HepG2 (cell line): Measurements from ENCODE around the gene ZBTB26. TPM values are rescaled to one million over a fixed set of nuclear protein-coding genes. Genes with fewer than 3 reads are reported as not detected.

Experiments used
- CBX2 ChIP-seq, 2 experiments: fragments of 200-600 bp in 1 of 2; sonication (generic); formaldehyde crosslinking in 1 of 2; IDR thresholded peaks; 2 replicates each; pipeline versions ENCODE4 v1.7.0 to v1.8.1; 2018 to 2022; ENCODE audit warnings: low read depth in 2 of 2, low read length in 1 of 2, mild to moderate bottlenecking in 1 of 2, missing genetic modification reagents in 1 of 2
- ZNF430 ChIP-seq: sonication (generic); formaldehyde crosslinking; IDR thresholded peaks from 2 replicates; pipeline ENCODE4 v1.9.0; 2021; ENCODE audit warnings: mild to moderate bottlenecking, missing genetic modification reagents
- ZNF703 ChIP-seq: sonication (generic); formaldehyde crosslinking; IDR thresholded peaks from 2 replicates; pipeline ENCODE4 v1.5.1; 2020; ENCODE audit warnings: missing genetic modification reagents, mild to moderate bottlenecking, moderate library complexity, borderline replicate concordance
- ZNF775 ChIP-seq: sonication (generic); formaldehyde crosslinking; IDR thresholded peaks from 2 replicates; pipeline ENCODE4 v1.4.0; 2020; ENCODE audit warnings: missing genetic modification reagents, mild to moderate bottlenecking, moderate library complexity, borderline replicate concordance
- polyA plus RNA-seq, 8 experiments: library from polyadenylated mRNA; depleted of rRNA in 3 of 8; stranded (reverse) in 7 of 8; unstranded in 1 of 8; fragments of >200 nt; fragmentation: Illumina TruSeq in 4 of 8; extraction: Trizol in 4 of 8; gene quantifications; 2 replicates each; pipeline versions ENCODE4 v1.2.1 to v1.2.3, GENCODE V29; 2011 to 2016; ENCODE audit warnings: low read depth in 4 of 8, missing spikeins in 1 of 8, mixed read lengths in 1 of 8; ENCODE audit not compliant: insufficient read depth in 1 of 8
- total RNA-seq, 5 experiments: library from RNA; depleted of rRNA; stranded (reverse); fragments of >200 nt; fragmentation: Illumina TruSeq; extraction: Trizol; gene quantifications; 2 replicates each; pipeline ENCODE4 v1.2.3, GENCODE V29; 2016; ENCODE audit warnings: low read depth in 1 of 5
- TF ChIP-seq, protein P1 (sequence below): sonication (generic); formaldehyde crosslinking; IDR thresholded peaks from 2 replicates; pipeline ENCODE4 v1.4.0; 2020; ENCODE audit warnings: missing genetic modification reagents
- TF ChIP-seq, protein P2 (sequence below): sonication (generic); formaldehyde crosslinking; IDR thresholded peaks from 2 replicates; pipeline ENCODE4 v1.4.0; 2020; ENCODE audit warnings: mild to moderate bottlenecking, missing genetic modification reagents
- TF ChIP-seq, protein P3 (sequence below): sonication (generic); formaldehyde crosslinking; IDR thresholded peaks from 2 replicates; pipeline ENCODE4 v1.4.0; 2020; ENCODE audit warnings: missing genetic modification reagents, borderline replicate concordance
- TF ChIP-seq, protein P4 (sequence below): sonication (generic); formaldehyde crosslinking; conservative IDR thresholded peaks from 2 replicates; pipeline ENCODE4 v1.4.0; 2020; ENCODE audit warnings: missing genetic modification reagents
- TF ChIP-seq, protein P5 (sequence below): sonication (generic); formaldehyde crosslinking; IDR thresholded peaks from 2 replicates; pipeline ENCODE4 v1.4.0; 2020; ENCODE audit warnings: missing genetic modification reagents, borderline replicate concordance
- TF ChIP-seq, protein P6 (sequence below): sonication (generic); formaldehyde crosslinking; conservative IDR thresholded peaks from 2 replicates; pipeline ENCODE4 v1.8.1; 2023; ENCODE audit warnings: missing genetic modification reagents

Gene ZBTB26
- total and polyA plus RNA-seq, 2 of the 13 experiments (the other 11 are each of a cell fraction or from before 2014, with no cell fraction given): 4.5 to 8.6 TPM

DNA sequence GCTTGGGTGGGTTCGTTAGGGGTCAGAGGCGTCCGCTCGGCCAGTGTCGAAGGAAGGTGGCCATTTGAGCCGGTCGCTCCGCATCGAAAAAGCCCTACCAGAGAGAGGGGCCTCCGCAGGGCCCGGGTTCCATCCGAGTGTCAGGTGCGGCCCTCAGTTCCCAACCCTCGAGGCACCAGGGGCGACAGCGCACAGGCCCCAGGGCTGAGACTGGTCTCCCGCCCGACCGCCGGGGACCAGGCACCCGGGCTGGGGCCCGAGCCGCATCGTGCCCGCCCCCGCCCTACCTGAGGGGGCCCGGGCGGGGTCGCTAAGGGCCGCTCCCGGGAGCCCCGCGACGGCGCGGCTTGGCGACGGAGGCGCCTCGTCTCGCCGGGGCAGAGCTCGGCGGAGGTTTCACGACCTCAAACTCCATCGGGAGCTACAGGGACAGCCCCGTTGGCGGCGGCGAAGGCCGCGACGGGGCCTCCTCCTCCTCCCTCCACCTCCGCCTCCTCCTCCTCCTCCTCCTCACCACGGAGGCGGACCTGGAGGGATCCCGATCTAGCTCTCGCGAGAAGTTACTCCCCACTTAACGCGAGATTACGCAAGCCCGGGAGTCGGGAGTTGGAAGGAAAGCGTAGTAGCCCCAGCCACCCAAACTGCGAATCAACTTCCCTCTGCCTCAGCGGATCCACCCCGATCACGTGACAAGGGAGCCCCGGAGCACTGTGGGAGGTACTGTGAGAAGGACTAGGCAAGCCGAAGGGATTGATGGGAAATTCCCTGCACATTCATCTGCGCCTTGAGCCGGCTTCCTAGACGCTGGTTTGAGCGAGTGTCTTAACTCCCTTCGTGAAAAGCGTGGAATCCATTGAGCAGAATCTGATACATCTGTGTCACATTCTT lies 26.2 kb downstream of the ZBTB26 start, which contains the start of gene RC3H2 (continued):
- TF ChIP-seq, protein P1, sequence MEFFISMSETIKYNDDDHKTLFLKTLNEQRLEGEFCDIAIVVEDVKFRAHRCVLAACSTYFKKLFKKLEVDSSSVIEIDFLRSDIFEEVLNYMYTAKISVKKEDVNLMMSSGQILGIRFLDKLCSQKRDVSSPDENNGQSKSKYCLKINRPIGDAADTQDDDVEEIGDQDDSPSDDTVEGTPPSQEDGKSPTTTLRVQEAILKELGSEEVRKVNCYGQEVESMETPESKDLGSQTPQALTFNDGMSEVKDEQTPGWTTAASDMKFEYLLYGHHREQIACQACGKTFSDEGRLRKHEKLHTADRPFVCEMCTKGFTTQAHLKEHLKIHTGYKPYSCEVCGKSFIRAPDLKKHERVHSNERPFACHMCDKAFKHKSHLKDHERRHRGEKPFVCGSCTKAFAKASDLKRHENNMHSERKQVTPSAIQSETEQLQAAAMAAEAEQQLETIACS (CRISPR knock-in tag): no peak
- TF ChIP-seq, protein P2, sequence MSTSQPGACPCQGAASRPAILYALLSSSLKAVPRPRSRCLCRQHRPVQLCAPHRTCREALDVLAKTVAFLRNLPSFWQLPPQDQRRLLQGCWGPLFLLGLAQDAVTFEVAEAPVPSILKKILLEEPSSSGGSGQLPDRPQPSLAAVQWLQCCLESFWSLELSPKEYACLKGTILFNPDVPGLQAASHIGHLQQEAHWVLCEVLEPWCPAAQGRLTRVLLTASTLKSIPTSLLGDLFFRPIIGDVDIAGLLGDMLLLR: no peak; the same call in 1 of the 2 replicates
- TF ChIP-seq, protein P3, sequence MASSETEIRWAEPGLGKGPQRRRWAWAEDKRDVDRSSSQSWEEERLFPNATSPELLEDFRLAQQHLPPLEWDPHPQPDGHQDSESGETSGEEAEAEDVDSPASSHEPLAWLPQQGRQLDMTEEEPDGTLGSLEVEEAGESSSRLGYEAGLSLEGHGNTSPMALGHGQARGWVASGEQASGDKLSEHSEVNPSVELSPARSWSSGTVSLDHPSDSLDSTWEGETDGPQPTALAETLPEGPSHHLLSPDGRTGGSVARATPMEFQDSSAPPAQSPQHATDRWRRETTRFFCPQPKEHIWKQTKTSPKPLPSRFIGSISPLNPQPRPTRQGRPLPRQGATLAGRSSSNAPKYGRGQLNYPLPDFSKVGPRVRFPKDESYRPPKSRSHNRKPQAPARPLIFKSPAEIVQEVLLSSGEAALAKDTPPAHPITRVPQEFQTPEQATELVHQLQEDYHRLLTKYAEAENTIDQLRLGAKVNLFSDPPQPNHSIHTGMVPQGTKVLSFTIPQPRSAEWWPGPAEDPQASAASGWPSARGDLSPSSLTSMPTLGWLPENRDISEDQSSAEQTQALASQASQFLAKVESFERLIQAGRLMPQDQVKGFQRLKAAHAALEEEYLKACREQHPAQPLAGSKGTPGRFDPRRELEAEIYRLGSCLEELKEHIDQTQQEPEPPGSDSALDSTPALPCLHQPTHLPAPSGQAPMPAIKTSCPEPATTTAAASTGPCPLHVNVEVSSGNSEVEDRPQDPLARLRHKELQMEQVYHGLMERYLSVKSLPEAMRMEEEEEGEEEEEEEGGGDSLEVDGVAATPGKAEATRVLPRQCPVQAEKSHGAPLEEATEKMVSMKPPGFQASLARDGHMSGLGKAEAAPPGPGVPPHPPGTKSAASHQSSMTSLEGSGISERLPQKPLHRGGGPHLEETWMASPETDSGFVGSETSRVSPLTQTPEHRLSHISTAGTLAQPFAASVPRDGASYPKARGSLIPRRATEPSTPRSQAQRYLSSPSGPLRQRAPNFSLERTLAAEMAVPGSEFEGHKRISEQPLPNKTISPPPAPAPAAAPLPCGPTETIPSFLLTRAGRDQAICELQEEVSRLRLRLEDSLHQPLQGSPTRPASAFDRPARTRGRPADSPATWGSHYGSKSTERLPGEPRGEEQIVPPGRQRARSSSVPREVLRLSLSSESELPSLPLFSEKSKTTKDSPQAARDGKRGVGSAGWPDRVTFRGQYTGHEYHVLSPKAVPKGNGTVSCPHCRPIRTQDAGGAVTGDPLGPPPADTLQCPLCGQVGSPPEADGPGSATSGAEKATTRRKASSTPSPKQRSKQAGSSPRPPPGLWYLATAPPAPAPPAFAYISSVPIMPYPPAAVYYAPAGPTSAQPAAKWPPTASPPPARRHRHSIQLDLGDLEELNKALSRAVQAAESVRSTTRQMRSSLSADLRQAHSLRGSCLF: no peak
- TF ChIP-seq, protein P4, sequence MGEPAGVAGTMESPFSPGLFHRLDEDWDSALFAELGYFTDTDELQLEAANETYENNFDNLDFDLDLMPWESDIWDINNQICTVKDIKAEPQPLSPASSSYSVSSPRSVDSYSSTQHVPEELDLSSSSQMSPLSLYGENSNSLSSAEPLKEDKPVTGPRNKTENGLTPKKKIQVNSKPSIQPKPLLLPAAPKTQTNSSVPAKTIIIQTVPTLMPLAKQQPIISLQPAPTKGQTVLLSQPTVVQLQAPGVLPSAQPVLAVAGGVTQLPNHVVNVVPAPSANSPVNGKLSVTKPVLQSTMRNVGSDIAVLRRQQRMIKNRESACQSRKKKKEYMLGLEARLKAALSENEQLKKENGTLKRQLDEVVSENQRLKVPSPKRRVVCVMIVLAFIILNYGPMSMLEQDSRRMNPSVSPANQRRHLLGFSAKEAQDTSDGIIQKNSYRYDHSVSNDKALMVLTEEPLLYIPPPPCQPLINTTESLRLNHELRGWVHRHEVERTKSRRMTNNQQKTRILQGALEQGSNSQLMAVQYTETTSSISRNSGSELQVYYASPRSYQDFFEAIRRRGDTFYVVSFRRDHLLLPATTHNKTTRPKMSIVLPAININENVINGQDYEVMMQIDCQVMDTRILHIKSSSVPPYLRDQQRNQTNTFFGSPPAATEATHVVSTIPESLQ (CRISPR knock-in tag): no peak; the same call in 1 of the 2 replicates
- TF ChIP-seq, protein P5, sequence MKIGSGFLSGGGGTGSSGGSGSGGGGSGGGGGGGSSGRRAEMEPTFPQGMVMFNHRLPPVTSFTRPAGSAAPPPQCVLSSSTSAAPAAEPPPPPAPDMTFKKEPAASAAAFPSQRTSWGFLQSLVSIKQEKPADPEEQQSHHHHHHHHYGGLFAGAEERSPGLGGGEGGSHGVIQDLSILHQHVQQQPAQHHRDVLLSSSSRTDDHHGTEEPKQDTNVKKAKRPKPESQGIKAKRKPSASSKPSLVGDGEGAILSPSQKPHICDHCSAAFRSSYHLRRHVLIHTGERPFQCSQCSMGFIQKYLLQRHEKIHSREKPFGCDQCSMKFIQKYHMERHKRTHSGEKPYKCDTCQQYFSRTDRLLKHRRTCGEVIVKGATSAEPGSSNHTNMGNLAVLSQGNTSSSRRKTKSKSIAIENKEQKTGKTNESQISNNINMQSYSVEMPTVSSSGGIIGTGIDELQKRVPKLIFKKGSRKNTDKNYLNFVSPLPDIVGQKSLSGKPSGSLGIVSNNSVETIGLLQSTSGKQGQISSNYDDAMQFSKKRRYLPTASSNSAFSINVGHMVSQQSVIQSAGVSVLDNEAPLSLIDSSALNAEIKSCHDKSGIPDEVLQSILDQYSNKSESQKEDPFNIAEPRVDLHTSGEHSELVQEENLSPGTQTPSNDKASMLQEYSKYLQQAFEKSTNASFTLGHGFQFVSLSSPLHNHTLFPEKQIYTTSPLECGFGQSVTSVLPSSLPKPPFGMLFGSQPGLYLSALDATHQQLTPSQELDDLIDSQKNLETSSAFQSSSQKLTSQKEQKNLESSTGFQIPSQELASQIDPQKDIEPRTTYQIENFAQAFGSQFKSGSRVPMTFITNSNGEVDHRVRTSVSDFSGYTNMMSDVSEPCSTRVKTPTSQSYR (CRISPR knock-in tag): 0 out of 2 replicates have a peak, but pooled peaks have one; percentile 7
- TF ChIP-seq ZNF430 (no peak; the same call in 1 of the 2 replicates), ZNF703 (CRISPR knock-in tag) (0 out of 2 replicates have a peak, but pooled peaks have one; percentile 28), ZNF775 (CRISPR knock-in tag) (0 out of 2 replicates have a peak, but pooled peaks have one; percentile 27), CBX2 (IDR thresholded peaks at IDR 0.05; ENCODE audit: low read depth, low read length) (no peak), CBX2 (CRISPR knock-in tag; IDR thresholded peaks at IDR 0.05; ENCODE audit: low read depth) (no peak)
- TF ChIP-seq, protein P6, sequence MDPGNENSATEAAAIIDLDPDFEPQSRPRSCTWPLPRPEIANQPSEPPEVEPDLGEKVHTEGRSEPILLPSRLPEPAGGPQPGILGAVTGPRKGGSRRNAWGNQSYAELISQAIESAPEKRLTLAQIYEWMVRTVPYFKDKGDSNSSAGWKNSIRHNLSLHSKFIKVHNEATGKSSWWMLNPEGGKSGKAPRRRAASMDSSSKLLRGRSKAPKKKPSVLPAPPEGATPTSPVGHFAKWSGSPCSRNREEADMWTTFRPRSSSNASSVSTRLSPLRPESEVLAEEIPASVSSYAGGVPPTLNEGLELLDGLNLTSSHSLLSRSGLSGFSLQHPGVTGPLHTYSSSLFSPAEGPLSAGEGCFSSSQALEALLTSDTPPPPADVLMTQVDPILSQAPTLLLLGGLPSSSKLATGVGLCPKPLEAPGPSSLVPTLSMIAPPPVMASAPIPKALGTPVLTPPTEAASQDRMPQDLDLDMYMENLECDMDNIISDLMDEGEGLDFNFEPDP: no peak
